ENCODE results near the gene SLC26A8. TPM values are rescaled to one million over a fixed set of nuclear protein-coding genes. Genes with fewer than 3 reads are reported as not detected.
"Not testable (repeated sequence)": the region's sequence is repeated elsewhere in the genome, so short reads cannot be mapped to it uniquely, and the experiment has no call there.

SLC26A8 gene
- total and polyA plus RNA-seq, 2 of the 13 experiments (the other 11 are each of a cell fraction or from before 2014, with no cell fraction given) = 0.46 TPM; not detected in 1

- H2AFZ ChIP-seq (ENCODE audit: low read length); H3K27me3 ChIP-seq (ENCODE audit: control insufficient read depth in 1 of 2, insufficient read depth in 2 of 2, low read length in 2 of 2); ATAC-seq; in situ Hi-C loops (cut with HindIII; ENCODE audit: extremely low pct_ligation_motif_present, low pct_unique_long_range_greater_than_20kb); FAIRE-seq; H3K27ac ChIP-seq (ENCODE audit: extremely low read length, insufficient read depth, low read length); H3K4me3 ChIP-seq (replicated peaks in 1 of 3; ENCODE audit: insufficient read depth in 1 of 3, low read depth in 2 of 3, low read length in 3 of 3); CTCF ChIA-PET (ENCODE audit: low intra/inter-chr PET ratio, low total read pairs); intact Hi-C loops (cut with micrococcal nuclease; ENCODE audit: unreplicated experiment); BruUV-seq (replicated peaks); H3K9ac ChIP-seq (ENCODE audit: insufficient read depth, low read depth, low read length); POLR2A ChIA-PET; H3K4me2 ChIP-seq (ENCODE audit: low read depth, low read length); DNase-seq (ENCODE audit: low spot score): not testable (repeated sequence)
- H4K20me1 ChIP-seq (ENCODE audit: insufficient read depth, low read length) = peaks cover 17% of the 10 kb centered on the region
- H3K4me1 ChIP-seq (ENCODE audit: insufficient read depth, low read length) = peaks cover 10% of the 10 kb centered on the region
- 97% methylated on average over 5 of the region's 5 CpGs for WGBS (ENCODE audit: low lambda C conversion rate)
- H3K79me2 ChIP-seq (ENCODE audit: insufficient read depth, low read length) = peaks cover 91% of the 10 kb centered on the region
- TF ChIP-seq, protein P1, sequence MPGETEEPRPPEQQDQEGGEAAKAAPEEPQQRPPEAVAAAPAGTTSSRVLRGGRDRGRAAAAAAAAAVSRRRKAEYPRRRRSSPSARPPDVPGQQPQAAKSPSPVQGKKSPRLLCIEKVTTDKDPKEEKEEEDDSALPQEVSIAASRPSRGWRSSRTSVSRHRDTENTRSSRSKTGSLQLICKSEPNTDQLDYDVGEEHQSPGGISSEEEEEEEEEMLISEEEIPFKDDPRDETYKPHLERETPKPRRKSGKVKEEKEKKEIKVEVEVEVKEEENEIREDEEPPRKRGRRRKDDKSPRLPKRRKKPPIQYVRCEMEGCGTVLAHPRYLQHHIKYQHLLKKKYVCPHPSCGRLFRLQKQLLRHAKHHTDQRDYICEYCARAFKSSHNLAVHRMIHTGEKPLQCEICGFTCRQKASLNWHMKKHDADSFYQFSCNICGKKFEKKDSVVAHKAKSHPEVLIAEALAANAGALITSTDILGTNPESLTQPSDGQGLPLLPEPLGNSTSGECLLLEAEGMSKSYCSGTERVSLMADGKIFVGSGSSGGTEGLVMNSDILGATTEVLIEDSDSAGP (CRISPR knock-in tag; IDR thresholded peaks at IDR 0.05; ENCODE audit: borderline replicate concordance) = 0 out of 2 replicates have a peak, but pooled peaks have one; percentile 19
- TF ChIP-seq, protein P2, sequence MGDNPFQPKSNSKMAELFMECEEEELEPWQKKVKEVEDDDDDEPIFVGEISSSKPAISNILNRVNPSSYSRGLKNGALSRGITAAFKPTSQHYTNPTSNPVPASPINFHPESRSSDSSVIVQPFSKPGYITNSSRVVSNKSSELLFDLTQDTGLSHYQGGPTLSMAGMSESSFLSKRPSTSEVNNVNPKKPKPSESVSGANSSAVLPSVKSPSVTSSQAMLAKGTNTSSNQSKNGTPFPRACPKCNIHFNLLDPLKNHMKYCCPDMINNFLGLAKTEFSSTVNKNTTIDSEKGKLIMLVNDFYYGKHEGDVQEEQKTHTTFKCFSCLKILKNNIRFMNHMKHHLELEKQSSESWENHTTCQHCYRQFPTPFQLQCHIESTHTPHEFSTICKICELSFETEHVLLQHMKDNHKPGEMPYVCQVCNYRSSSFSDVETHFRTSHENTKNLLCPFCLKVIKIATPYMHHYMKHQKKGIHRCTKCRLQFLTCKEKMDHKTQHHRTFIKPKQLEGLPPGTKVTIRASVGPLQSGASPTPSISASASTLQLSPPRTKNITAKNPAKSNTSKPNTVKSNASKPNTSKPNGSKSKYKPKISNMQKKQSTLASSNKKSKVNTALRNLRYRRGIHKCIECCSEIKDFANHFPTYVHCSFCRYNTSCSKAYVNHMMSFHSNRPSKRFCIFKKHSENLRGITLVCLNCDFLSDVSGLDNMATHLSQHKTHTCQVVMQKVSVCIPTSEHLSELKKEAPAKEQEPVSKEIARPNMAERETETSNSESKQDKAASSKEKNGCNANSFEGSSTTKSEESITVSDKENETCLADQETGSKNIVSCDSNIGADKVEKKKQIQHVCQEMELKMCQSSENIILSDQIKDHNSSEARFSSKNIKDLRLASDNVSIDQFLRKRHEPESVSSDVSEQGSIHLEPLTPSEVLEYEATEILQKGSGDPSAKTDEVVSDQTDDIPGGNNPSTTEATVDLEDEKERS (CRISPR knock-in tag; IDR thresholded peaks at IDR 0.05) = peak; percentile 80
- TF ChIP-seq CBX5 (CRISPR knock-in tag; IDR thresholded peaks at IDR 0.05; ENCODE audit: borderline replicate concordance) = peak; percentile 67; the same call in 1 of the 2 replicates
- TF ChIP-seq, protein P3, sequence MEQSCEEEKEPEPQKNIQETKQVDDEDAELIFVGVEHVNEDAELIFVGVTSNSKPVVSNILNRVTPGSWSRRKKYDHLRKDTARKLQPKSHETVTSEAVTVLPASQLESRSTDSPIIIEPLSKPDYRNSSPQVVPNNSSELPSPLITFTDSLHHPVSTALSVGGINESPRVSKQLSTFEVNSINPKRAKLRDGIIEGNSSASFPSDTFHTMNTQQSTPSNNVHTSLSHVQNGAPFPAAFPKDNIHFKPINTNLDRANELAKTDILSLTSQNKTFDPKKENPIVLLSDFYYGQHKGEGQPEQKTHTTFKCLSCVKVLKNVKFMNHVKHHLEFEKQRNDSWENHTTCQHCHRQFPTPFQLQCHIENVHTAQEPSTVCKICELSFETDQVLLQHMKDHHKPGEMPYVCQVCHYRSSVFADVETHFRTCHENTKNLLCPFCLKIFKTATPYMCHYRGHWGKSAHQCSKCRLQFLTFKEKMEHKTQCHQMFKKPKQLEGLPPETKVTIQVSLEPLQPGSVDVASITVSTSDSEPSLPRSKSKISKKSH (CRISPR knock-in tag; IDR thresholded peaks at IDR 0.05; ENCODE audit: borderline replicate concordance) = peak; percentile 88
- peaks cover 21 to 66% of the 10 kb centered on the region in 2 experiments for H3K36me3 ChIP-seq (replicated peaks in 1 of 2; ENCODE audit: control insufficient read depth in 1 of 2, insufficient read depth in 2 of 2, low read length in 2 of 2)
- peaks cover 29% of the 10 kb centered on the region for H3K9me3 ChIP-seq (ENCODE audit: low read length)
Observed at GRCh38 chr6:35908753-35909401, 115.6 kb downstream of the SLC26A8 start.
